ENCODE results near the gene RPL9. TPM values are rescaled to one million over a fixed set of nuclear protein-coding genes. Genes with fewer than 3 reads are reported as not detected.
A peak's percentile ranks its signal among the peaks of the same experiment; 100 is the strongest.
"Not testable (repeated sequence)": the region's sequence is repeated elsewhere in the genome, so short reads cannot be mapped to it uniquely, and the experiment has no call there.

Gene RPL9
- polyA plus RNA-seq (2013, experiment 1 of 2): 2,018 TPM
- polyA plus RNA-seq (2013, experiment 2 of 2): 1,902 TPM

- peak within 1 kb of the TSS; percentile 85 for H3K4me3 ChIP-seq (ENCODE audit: extremely low read depth, insufficient read depth, low read length, poor library complexity, severe bottlenecking)
- H3K4me1 ChIP-seq (ENCODE audit: control insufficient read depth, insufficient read depth, low read length, poor library complexity, severe bottlenecking): peaks cover 11% of the 10 kb centered on the region
- H3K27ac ChIP-seq (ENCODE audit: low read depth, low read length, severe bottlenecking): peak within 1 kb of the TSS; percentile 98
- 0% methylated on average over 41 to 43 of the region's 55 CpGs for WGBS, 2 experiments (ENCODE audit: insufficient coverage in 2 of 2)
- H3K36me3 ChIP-seq (ENCODE audit: control insufficient read depth, insufficient read depth, low read length): peaks cover 55% of the 10 kb centered on the region
- no peaks in the 10 kb centered on the region for H3K9me3 ChIP-seq (ENCODE audit: control insufficient read depth, low read length)
Measured at GRCh38 chr4:39458505-39459300, at the start of gene RPL9, which contains the start of gene LIAS. Gene RPL9 (minus strand): TSS chr4:39458922. CDS start chr4:39458439, 483 bp downstream. Gene LIAS (plus strand): TSS chr4:39459056. CDS start chr4:39459118, 62 bp downstream.

GRCh38 chr4:39505581-39505980 is 46.9 kb upstream of the RPL9 start:
- H3K9me3 ChIP-seq (ENCODE audit: control insufficient read depth, low read length): no peaks in the 10 kb centered on the region
- no CpG with 5 or more reads among the region's 1 CpG for WGBS, 2 experiments (ENCODE audit: insufficient coverage in 2 of 2)
- peaks cover 88% of the 10 kb centered on the region for H3K36me3 ChIP-seq (ENCODE audit: control insufficient read depth, insufficient read depth, low read length)
- H3K4me3 ChIP-seq (ENCODE audit: extremely low read depth, insufficient read depth, low read length, poor library complexity, severe bottlenecking): no peak overlapping the region
- H3K27ac ChIP-seq (ENCODE audit: low read depth, low read length, severe bottlenecking): no peak overlapping the region
- no peaks in the 10 kb centered on the region for H3K4me1 ChIP-seq (ENCODE audit: control insufficient read depth, insufficient read depth, low read length, poor library complexity, severe bottlenecking)

GRCh38 chr4:39504538-39504937 is 45.8 kb upstream of the RPL9 start:
- 100% methylated on average over 2 of the region's 2 CpGs; no CpG with 5 or more reads in 1 of the 2 experiments for WGBS, 2 experiments (ENCODE audit: insufficient coverage in 2 of 2)
- no peaks in the 10 kb centered on the region for H3K4me1 ChIP-seq (ENCODE audit: control insufficient read depth, insufficient read depth, low read length, poor library complexity, severe bottlenecking)
- H3K9me3 ChIP-seq (ENCODE audit: control insufficient read depth, low read length): no peaks in the 10 kb centered on the region

GRCh38 chr4:39502664-39503035 is 43.9 kb upstream of the RPL9 start:
- H3K36me3 ChIP-seq (ENCODE audit: control insufficient read depth, insufficient read depth, low read length): peaks cover 82% of the 10 kb centered on the region
- 89 to 90% methylated on average over 1 to 2 of the region's 4 CpGs for WGBS, 2 experiments (ENCODE audit: insufficient coverage in 2 of 2)
- not testable (repeated sequence) for H3K27ac ChIP-seq (ENCODE audit: low read depth, low read length, severe bottlenecking); H3K4me1 ChIP-seq (ENCODE audit: control insufficient read depth, insufficient read depth, low read length, poor library complexity, severe bottlenecking); H3K4me3 ChIP-seq (ENCODE audit: extremely low read depth, insufficient read depth, low read length, poor library complexity, severe bottlenecking); H3K9me3 ChIP-seq (ENCODE audit: control insufficient read depth, low read length)

More at GRCh38 chr4:39504538-39504937, 45.8 kb upstream of the RPL9 start:
- Histone ChIP-seq H3K27ac (ENCODE audit: low read depth, low read length, severe bottlenecking) (no peak overlapping the region), H3K4me3 (ENCODE audit: extremely low read depth, insufficient read depth, low read length, poor library complexity, severe bottlenecking) (no peak overlapping the region), H3K36me3 (ENCODE audit: control insufficient read depth, insufficient read depth, low read length) (peaks cover 90% of the 10 kb centered on the region)

GRCh38 chr4:39502019-39502663 is 43.4 kb upstream of the RPL9 start:
- Histone ChIP-seq H3K27ac (ENCODE audit: low read depth, low read length, severe bottlenecking) (no peak overlapping the region), H3K36me3 (ENCODE audit: control insufficient read depth, insufficient read depth, low read length) (peaks cover 81% of the 10 kb centered on the region), H3K9me3 (ENCODE audit: control insufficient read depth, low read length) (no peaks in the 10 kb centered on the region), H3K4me1 (ENCODE audit: control insufficient read depth, insufficient read depth, low read length, poor library complexity, severe bottlenecking) (no peaks in the 10 kb centered on the region), H3K4me3 (ENCODE audit: extremely low read depth, insufficient read depth, low read length, poor library complexity, severe bottlenecking) (no peak overlapping the region)

GRCh38 chr4:39498727-39499020 is 40.0 kb upstream of the RPL9 start:
- Histone ChIP-seq H3K4me3 (ENCODE audit: extremely low read depth, insufficient read depth, low read length, poor library complexity, severe bottlenecking) (no peak overlapping the region), H3K27ac (ENCODE audit: low read depth, low read length, severe bottlenecking) (no peak overlapping the region), H3K9me3 (ENCODE audit: control insufficient read depth, low read length) (no peaks in the 10 kb centered on the region), H3K36me3 (ENCODE audit: control insufficient read depth, insufficient read depth, low read length) (peaks cover 48% of the 10 kb centered on the region), H3K4me1 (ENCODE audit: control insufficient read depth, insufficient read depth, low read length, poor library complexity, severe bottlenecking) (no peaks in the 10 kb centered on the region)

GRCh38 chr4:39497909-39498726 is 39.4 kb upstream of the RPL9 start:
- no peak overlapping the region for H3K4me3 ChIP-seq (ENCODE audit: extremely low read depth, insufficient read depth, low read length, poor library complexity, severe bottlenecking)
- H3K27ac ChIP-seq (ENCODE audit: low read depth, low read length, severe bottlenecking): no peak overlapping the region
- no peaks in the 10 kb centered on the region for H3K4me1 ChIP-seq (ENCODE audit: control insufficient read depth, insufficient read depth, low read length, poor library complexity, severe bottlenecking)
- peaks cover 42% of the 10 kb centered on the region for H3K36me3 ChIP-seq (ENCODE audit: control insufficient read depth, insufficient read depth, low read length)
- WGBS, 2 experiments (ENCODE audit: insufficient coverage in 2 of 2): 83% methylated on average over 1 of the region's 1 CpG; no CpG with 5 or more reads in 1 of the 2 experiments
- no peaks in the 10 kb centered on the region for H3K9me3 ChIP-seq (ENCODE audit: control insufficient read depth, low read length)

- H3K36me3 ChIP-seq (ENCODE audit: control insufficient read depth, insufficient read depth, low read length): peaks cover 24% of the 10 kb centered on the region
- WGBS, 2 experiments (ENCODE audit: insufficient coverage in 2 of 2): 88% methylated on average over 1 to 2 of the region's 4 CpGs
- H3K4me1 ChIP-seq (ENCODE audit: control insufficient read depth, insufficient read depth, low read length, poor library complexity, severe bottlenecking): no peaks in the 10 kb centered on the region
- H3K9me3 ChIP-seq (ENCODE audit: control insufficient read depth, low read length): no peaks in the 10 kb centered on the region
- no peak overlapping the region for H3K4me3 ChIP-seq (ENCODE audit: extremely low read depth, insufficient read depth, low read length, poor library complexity, severe bottlenecking)
- no peak overlapping the region for H3K27ac ChIP-seq (ENCODE audit: low read depth, low read length, severe bottlenecking)
Measured at GRCh38 chr4:39495446-39496213, 36.9 kb upstream of the RPL9 start.

GRCh38 chr4:39494354-39494753 is 35.6 kb upstream of the RPL9 start:
- Histone ChIP-seq H3K36me3 (ENCODE audit: control insufficient read depth, insufficient read depth, low read length) (peaks cover 13% of the 10 kb centered on the region), H3K4me3 (ENCODE audit: extremely low read depth, insufficient read depth, low read length, poor library complexity, severe bottlenecking) (no peak overlapping the region), H3K4me1 (ENCODE audit: control insufficient read depth, insufficient read depth, low read length, poor library complexity, severe bottlenecking) (no peaks in the 10 kb centered on the region), H3K9me3 (ENCODE audit: control insufficient read depth, low read length) (no peaks in the 10 kb centered on the region), H3K27ac (ENCODE audit: low read depth, low read length, severe bottlenecking) (no peak overlapping the region)
- 100% methylated on average over 1 of the region's 1 CpG; no CpG with 5 or more reads in 1 of the 2 experiments for WGBS, 2 experiments (ENCODE audit: insufficient coverage in 2 of 2)

- 94% methylated on average over 2 of the region's 2 CpGs; no CpG with 5 or more reads in 1 of the 2 experiments for WGBS, 2 experiments (ENCODE audit: insufficient coverage in 2 of 2)
- H3K4me1 ChIP-seq (ENCODE audit: control insufficient read depth, insufficient read depth, low read length, poor library complexity, severe bottlenecking): peaks cover 6% of the 10 kb centered on the region
Measured at GRCh38 chr4:39490322-39490721, 31.6 kb upstream of the RPL9 start.

More at GRCh38 chr4:39490322-39490721, 31.6 kb upstream of the RPL9 start:
- Histone ChIP-seq H3K9me3 (ENCODE audit: control insufficient read depth, low read length) (peaks cover 2% of the 10 kb centered on the region), H3K4me3 (ENCODE audit: extremely low read depth, insufficient read depth, low read length, poor library complexity, severe bottlenecking) (no peak overlapping the region), H3K27ac (ENCODE audit: low read depth, low read length, severe bottlenecking) (no peak overlapping the region), H3K36me3 (ENCODE audit: control insufficient read depth, insufficient read depth, low read length) (no peaks in the 10 kb centered on the region)
